NCI-H748 (cell line): ENCODE measurements around the gene PMF1.

ENCODE experiments used
- DNase-seq: peaks from one replicate; lab custom pipeline; 2025; ENCODE audit not compliant: unreplicated experiment; lab: John Stamatoyannopoulos, UW

Gene PMF1

DNA sequence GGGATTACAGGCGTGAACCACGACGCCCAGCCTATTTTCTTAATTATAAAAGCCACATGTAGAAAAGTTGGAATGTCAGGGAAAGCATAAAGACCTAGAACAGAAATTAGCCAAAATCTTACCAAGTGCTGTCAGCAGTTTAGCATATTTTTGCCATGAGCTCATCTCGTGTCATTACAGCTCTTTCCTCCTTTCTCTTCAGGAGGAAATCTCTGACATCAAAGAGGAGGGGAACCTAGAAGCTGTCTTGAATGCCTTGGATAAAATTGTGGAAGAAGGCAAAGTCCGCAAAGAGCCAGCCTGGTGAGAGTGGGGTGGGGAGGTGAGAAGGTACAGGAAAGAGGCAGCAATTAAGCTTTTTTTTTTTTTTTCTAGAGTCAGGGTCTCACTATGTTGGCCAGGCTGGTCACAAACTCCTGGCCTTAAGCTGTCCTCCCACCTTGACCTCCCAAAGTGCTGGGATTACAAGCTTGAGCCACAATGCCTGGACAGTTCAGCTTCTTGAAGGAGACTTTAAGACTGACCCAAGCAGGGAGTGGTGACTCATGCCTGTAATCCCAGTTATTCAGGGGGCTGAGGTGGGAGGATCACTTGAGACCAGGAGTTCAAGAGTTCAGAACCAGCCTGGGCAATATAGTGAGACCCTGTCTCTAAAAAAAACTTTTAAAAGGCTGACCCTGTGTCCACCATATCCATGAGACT is 20.8 kb downstream of the PMF1 start:
- no peak for DNase-seq

DNA sequence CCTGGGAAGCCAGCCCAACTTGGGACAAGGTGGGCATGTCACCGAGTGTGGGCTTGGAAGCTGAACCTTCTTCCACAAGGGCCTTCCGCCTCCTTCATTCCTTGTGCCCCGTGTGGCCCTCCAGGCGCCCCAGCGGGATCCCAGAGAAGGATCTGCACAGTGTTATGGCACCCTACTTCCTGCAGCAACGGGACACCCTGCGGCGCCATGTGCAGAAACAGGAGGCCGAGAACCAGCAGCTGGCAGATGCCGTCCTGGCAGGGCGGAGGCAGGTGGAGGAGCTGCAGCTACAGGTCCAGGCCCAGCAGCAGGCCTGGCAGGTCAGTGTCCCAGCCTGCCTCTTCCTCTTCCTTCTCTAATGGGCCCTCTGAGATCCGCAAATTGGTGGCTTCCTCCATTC is 23.4 kb downstream of the PMF1 start:
- no peak for DNase-seq

DNA sequence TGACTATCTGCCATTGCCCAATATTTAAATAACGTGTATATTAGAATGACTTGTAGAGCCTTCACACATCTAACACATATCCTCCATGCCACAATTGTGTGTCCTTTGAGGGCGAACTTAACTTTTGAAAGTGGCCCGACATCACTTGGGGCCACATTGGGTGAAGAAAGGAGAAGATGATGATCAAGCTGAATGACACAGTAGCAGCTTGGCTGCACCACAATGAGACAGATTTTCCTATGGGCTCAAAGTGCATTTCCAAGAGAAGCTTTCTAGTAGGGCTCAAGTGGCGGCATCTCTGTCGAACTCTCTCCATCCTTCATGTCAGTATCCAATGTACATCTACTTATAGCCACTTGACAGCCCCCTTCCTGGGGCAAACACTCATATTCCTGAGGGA is 25.4 kb downstream of the PMF1 start:
- no peak for DNase-seq

DNA sequence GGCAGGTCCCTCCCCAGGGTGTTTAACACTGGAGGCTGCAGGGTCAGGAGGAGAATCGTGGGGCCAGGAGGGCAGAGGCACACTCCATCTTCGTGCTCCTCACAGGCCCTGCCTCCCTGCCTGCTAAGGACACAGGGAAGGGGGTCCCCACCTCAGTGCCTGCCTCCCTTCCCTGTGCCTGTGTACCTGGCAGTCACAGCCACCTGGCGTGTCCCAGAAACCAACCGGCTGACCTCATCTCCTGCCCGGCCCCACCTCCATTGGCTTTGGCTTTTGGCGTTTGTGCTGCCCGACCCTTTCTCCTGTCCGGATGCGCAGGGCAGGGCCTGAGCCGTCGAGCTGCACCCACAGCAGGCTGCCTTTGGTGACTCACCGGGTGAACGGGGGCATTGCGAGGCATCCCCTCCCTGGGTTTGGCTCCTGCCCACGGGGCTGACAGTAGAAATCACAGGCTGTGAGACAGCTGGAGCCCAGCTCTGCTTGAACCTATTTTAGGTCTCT is 28.6 kb downstream of the PMF1 start:
- DNase-seq = no peak

DNA sequence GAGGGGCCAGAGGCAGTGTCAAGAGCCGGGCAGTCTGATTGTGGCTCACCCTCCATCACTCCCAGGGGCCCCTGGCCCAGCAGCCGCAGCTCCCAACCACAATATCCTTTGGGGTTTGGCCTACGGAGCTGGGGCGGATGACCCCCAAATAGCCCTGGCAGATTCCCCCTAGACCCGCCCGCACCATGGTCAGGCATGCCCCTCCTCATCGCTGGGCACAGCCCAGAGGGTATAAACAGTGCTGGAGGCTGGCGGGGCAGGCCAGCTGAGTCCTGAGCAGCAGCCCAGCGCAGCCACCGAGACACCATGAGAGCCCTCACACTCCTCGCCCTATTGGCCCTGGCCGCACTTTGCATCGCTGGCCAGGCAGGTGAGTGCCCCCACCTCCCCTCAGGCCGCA is 29.1 kb downstream of the PMF1 start, which contains the start of gene BGLAP:
BGLAP (plus strand) TSS at position 259 of the 400 bp plus-strand sequence; CDS start at position 307, 48 bp downstream.
- no peak for DNase-seq

DNA sequence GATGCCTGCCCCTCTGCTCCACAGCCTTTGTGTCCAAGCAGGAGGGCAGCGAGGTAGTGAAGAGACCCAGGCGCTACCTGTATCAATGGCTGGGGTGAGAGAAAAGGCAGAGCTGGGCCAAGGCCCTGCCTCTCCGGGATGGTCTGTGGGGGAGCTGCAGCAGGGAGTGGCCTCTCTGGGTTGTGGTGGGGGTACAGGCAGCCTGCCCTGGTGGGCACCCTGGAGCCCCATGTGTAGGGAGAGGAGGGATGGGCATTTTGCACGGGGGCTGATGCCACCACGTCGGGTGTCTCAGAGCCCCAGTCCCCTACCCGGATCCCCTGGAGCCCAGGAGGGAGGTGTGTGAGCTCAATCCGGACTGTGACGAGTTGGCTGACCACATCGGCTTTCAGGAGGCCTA is 29.9 kb downstream of the PMF1 start:
- no peak for DNase-seq

DNA sequence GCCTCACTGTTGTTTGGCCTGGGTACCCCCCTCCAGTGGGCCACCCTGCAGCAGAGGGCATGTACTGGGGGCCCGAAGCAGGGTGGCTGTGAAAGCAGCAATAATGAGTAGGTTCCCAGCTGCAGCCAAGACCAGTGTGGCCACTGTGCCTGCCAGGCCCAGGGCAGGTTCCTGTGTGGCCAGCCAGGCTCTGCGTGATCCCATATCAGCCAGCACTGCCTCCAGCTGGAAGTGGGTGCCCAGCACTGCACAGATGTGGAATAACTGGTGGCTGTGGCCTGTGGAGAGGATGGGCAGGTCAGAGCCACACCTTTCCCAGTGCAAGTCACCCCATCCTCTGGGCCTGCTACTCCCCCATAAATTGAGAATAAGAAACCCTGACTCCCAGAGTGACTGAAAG is 31.3 kb downstream of the PMF1 start:
- no peak for DNase-seq

DNA sequence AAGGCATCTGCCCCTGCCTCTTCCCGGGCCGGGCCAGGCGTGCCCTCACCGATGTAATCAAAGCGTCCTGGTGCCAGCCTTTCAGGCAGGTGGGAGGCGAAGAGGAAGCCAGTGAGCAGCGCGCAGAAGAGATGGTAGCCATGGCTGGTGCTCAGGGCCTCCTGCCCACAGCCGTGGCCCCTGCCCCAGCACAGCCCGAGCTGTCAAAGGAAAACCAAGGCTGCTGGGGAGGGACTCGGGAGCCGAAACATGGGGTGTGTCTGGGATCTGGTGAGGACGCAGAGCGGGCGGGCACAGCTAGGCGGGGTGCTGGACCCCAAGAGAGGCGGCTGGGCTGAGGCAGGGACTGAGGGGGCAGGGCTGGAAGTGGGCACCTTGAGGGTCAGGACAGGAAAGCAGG is 31.9 kb downstream of the PMF1 start:
- DNase-seq = no peak

DNA sequence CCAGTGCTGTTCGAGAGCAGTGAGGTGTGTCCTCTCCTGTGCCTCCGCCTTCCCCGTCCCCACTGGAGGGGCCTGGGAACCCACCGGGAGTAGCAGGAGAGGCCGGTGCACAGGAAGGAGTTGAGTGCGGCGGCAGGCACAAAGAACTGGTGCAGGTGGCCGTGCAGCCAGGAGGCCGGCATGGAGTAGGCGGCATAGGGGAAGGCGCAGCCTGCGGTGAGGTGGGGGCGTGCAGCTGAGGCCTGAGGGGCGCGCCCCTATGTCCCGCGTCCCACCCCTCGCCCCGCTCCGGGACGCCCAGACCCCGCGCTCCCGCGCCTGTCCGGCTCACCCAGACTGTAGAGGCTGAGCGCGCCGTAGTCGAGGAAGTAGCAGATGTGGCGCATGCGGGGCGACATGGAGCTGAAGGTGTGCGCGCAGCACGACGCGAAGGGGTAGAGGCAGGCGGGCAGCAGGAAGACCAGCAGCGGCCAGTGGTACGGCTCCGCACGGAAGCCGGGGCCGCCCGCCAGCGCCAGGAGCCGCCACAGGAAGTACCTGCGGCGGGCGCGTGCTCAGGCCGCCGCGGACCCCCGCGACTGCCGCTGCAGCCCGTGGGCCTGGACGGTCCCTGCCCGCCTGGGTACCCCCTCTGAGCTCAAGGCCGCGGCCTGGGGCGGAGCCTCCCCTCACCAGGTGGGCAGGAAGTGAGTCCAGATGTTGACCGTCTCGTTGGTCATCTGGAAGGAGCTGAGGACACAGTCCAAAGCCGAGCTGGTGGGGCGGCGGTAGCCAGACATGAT is 32.8 kb downstream of the PMF1 start:
- peak; percentile 73 for DNase-seq

DNA sequence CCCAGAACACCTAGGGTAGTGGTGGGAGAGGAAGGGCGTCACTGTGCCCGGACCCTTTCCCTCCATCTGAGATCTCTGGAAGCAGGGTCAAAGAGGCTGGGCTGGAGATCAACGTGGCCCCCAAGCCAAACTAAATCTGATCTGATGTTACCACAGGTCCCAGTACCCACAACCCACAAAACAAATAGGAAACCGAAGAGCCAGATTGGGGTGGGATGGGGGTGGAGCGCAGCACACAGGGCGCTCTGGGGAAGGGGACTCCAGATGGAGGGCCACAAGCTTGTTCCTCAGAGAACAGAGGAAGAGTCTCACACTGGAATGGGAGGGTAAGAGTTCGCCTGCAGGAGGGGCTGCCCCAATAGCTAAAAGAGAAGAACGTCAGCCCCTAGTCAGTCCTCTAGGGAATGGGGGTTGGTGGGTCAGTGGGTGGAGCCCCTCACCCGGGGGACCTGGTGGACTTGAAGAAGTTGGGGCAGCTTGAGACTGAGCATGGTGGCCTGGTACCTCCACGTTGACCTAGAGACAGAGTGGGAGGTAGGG is 33.5 kb downstream of the PMF1 start:
- DNase-seq = no peak

DNA sequence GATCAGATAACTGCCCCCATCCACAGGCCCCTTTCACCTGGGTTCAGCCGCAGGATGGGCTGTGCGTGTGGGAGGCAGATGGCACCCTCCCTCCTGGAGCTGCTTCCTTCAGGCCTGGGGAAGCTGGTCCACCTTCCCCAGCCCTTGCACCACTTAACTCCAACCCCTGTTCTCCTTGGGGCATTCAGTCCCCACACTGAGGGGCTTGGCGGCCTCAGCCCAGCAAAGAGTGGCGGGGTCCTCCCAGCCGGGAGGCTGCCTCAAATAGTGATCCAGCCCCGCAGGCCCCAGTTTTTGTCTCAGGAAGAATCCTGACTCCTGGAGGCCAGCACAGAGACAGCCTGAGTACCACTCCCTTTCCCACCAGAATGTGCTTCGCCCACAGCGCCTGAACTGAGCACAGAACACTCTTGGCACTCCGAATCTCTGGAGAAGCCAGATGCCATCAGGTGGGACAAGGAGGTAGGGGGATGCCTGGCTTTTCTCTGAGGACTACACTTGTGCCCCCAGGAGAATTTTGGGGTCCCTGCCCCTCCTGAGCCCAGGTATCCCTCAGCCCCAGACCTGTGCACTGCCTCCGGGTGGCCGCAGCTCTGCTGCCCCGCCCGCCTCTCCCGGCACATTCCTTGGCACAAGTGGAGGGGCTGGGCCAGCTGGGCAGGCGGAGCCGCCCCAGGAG is 34.1 kb downstream of the PMF1 start:
- DNase-seq = peak; percentile 10

DNA sequence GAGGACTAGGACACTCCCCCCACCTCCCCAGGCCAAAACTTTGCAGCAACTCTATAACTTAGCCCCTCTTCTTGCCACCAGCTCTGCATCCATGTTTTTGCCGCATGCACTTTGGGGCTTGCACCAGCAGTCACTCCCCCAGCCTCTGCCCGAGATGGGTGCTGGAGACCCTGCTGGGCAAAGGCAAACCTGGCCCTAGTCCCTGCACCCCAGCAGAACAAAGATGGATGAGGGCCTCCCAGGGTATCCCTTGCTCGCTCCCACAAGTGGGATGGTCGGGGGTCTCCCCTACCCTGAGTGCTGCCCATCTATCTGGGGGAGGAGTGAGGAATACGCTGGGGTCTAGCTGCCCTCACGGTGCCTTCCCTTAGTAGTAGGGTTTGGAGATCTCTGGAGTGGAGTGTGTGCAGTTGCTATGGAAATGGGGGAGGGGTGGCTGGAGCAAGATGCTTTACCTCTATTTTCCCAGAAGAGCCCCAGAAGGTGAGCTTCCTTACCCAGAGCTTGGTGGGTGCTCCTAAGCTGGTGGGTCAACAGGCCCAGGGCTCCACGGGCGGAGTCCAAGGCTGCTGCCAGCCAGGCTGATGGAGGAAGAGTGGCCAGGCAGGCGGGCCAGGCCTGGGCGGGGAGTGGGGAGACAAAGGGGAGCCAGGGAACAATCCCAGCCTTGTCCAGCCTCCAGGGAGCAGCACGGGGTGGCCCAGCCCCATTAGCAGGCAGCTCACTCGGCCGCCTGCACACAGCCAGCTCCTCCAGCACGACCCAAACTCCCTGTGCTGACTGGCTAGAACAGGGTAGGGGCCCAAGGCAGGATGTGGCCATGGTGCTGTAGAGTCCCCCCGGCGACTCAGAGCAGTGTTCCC is 34.9 kb downstream of the PMF1 start, which contains the start of gene PAQR6:
PAQR6 (minus strand) TSS at position 597 of the 863 bp plus-strand sequence. CDS start 1,325 bp downstream, outside the sequence.
- DNase-seq = peak; percentile 15

DNA sequence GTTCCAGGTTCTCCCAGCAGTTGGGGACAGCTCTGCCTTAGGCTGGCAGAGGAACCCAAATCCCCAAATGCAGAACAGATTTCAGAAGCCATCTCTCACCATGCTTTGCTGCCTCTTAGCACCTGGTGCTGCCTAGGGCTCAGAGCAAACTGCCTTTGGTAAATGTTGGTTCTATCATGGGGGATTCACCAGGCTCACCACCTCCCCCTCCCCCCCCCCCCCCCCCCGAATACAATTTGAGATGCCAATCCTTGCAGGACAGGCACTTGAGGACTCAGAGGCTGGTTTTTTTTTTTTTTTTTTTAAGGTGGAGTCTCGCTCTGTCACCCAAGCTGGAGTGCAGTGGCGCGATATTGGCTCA is 35.5 kb downstream of the PMF1 start:
- no peak for DNase-seq

DNA sequence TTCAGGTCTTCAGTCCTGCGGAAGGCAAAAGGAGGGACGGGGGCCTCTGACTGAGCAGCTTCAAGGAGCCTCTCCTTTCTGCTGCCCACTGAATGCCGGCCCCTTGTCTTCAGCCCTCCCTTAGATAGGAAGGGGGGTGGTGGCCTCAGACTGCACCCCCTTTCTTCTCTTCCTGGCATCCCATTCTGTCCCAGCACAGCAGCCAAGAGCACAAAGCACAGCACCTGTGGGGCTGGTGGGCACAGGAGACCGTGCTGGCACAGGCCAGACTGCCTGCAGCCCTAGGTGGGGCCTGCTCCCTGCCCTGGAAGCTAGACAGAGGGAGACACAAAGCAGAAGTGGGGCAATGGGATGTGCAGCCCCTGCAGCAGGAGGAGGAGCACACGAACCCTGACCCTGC is 36.8 kb downstream of the PMF1 start:
- DNase-seq = no peak

DNA sequence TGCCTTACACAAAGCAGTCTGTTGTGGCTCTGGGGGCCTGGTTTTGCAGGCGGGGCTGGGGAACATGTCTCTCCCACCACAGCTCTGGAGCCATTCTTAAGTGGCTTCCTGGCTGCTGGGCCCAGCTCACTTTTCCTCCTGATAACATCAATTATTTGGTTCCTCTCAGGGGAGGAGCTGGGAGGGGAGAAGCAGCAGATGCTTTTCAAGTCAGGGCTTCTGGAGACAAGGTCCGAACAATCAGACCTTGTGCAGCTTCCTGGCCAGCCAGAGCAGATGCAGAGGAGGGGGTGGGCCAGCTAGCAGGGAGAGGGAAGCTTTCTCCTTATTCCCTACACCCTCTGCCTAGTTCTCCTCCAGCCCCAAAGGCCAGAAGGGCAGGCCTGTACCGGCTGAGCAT is 38.7 kb downstream of the PMF1 start:
- no peak for DNase-seq

DNA sequence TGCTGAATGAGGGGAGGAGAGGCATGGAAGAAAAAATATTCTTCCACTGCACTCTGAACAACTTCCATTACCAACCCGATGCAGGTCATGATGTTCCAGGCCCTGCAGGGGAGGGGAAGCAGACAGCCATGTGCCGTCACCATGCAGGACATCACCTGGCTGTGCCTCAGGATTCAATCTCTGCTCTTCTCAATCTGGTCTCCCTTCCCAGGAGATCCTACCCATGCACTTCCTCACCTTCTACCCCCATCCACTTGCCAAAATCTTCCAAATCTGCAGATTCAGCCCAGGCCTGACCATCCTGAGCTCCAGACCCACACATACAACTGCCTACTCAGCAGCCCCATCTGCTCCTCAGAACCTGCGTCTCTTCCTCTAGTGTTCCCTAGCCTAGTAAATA is 40.8 kb downstream of the PMF1 start:
- no peak for DNase-seq

DNA sequence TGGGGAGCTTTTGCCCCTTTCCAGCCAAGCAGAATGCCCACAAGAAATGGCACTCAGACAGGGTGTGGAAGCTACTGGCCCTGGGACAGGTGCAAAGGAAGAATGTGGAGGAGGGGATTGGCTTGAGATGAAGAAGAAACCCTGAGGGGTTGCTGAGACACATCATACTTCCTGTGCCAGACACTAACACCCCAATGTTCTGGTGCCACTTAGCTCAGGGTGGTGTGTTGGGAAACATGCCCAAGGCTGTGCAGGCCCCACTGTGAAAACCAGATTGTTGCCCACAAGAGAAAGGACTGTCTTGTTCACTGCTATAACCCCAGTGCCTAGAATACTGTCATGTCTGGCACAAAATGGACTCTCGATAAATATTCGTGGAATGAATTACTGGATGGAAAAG is 44.9 kb downstream of the PMF1 start:
- DNase-seq = no peak

DNA sequence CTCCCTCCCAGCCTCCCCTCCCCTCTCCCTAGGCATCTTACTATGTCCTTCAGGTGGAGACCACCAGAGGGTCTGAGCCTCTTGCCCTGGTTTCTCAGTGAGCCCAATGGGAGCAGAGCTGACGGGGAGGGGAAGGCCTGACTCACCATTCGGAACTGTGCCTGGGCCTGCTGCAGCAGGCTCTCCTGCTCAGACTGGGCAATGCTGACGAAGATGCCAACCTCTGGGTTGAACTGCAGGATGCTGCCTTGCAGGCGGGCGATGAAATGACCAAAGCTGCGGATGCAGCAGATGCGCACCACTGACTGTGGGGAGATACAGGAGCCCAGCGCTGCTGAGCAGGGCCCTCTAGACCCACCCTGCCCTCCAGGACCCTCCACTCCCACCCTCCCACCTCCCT is 46.1 kb downstream of the PMF1 start:
- no peak for DNase-seq

DNA sequence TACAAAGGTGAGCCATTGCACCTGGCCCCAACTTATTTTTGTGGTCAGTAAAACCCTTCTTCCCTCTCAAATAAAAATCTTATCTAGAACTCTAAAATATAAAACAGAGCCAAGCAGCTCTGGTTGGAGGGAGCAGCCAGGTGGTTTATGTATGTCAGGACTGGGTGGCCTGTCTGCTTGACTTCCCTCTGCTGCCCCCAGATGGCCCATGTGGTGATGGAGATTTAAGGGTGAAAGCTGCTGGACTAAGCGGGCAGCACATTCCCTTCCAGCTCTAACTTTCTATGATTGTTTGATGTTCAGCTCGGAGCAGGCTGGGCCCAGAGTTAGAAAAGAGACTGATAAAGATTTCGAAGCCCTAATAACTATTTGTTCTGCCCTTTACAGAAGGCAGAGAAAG is 47.0 kb downstream of the PMF1 start:
- no peak for DNase-seq

DNA sequence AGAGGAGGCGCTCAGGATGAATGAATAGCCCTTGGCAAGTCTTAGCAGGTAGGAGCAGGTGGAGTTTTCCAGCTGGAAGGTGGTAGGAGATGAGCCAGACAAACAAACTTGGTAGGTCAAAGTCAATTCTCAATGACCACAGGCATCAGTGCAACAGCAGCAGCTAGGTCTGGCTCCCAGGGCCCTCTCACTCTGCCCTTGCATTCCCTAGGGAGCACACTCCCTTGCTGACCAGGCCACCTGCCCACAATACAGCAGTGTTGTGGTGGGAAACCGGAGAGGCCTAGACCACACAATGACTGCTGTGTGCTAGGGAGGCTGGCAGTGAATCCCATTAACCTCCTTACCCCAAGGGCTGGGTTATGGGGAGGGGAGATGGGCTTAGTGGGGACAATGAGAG is 48.1 kb downstream of the PMF1 start:
- DNase-seq = no peak
